HG03175 (cell line): Measurements from ENCODE around the gene NOL11.
"Not testable (repeated sequence)": the region's sequence is repeated elsewhere in the genome, so short reads cannot be mapped to it uniquely, and the experiment has no call there.

Experiments used
- ATAC-seq: cut with Tn5 transposase; IDR thresholded peaks from one replicate; pipeline ENCODE4 v1.9.1; 2021; ENCODE audit warnings: mild to moderate bottlenecking, moderate library complexity; ENCODE audit not compliant: unreplicated experiment

The NOL11 gene

DNA sequence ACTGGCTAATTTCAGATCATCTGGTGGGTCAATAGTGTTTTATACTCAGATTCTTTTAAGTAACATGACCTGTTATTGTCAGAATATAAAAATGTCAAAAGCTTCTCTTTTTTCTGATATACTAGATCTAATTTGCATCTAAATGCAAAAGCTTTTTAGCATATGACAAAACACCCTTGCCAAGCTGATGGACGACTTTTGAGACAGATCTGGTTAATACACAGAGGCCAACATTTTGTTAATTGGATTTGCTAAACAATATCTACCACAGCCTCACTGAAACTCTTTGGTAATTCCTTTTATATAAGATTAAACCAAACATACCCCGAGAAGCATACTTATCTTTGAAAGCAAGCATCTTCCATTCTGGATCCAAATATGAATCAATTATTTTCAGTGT, 10.3 kb upstream of the NOL11 start:
- ATAC-seq, result no peak

DNA sequence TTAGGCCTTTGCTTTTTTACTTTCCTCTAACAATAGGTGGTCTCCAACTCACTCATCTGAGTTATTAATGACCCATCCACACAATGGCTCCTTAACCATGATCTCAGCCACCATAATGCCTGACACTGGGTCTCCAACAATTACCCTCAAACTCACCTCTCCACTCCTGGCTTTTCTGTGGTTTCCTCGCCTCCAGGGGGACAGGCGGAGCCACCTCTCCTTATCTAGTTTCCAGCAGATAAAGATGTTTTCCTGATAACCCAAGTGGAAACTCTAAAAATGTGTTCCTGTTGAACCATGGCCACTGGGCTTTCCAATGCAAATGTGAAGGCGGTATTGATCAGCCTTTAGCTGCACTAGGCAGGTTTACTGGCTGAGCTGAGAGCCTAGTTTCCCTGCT, 9.4 kb upstream of the NOL11 start:
- no peak for ATAC-seq

DNA sequence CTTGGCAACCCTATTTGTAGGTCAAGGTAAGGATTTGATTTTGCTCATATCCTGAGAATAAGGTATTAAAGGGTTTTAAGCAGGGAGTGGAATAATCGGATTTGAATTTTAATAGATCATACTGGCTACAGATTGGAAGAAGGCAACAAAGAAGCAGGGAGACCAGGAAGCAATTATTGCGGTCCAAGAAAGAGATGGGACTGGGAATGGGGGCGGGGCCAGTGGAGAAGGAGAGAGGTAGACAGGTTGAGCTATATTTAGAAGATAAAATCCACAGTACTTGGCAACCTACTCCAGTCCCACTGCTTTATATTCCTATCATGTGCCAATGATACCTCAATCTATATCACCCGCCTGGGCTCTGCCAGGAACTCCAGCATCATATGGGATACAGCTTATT, 5.8 kb upstream of the NOL11 start:
- ATAC-seq, result no peak

DNA sequence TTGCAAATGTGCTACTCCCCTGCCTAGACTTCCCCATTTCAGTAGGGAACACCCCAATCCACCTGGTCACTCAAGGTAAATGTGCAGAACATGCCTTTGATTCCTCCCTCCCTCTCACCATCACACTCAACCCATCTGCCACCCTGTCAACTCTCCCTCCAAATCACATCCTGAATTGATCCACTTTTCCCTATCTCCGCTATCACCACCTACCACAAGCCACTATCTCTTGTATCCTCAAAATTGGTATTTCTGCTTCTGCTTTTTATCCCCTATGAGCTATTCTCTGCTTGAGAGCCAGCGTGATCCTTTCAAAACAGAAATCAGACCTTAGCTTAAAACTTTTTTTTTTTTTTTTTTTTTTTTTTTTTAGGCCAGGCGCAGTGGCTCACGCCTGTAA, 5.4 kb upstream of the NOL11 start:
- ATAC-seq, result no peak

DNA sequence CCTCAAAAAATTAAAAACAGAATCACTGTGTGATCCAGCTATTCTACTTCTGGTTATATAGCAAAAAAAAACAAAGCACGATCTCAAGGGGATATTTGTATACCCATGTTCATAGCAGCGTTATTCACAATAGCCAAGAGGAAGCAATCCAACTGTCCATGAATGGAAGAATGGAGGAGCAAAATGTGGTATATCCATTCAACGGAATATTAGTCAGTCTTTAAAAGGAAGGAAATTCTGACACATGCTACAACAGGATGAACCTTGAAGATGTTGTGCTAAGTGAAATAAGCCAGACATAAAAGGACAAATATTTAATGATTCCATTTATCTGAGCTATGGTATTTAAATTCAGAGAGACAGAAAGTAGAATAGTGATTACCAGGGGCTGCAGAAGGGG, 4.6 kb upstream of the NOL11 start:
- ATAC-seq, result no peak

DNA sequence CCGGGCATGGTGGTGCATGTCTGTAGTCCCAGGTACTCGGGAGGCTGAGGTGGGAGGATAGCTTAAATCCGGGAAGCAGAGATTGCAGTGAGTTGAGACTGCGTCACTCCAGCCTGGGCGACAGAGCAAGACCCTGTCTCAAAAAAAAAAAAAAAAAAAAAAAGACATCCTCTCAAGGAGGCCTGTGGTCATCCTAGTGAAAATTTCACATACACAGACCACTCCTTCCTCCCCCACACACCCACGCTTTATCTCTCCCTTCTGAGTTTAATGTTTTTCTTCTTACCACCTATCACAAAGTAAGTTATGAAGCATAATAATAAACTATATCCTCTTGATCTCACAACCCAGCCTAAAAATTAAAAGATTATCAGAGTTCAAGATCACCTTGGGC, 1.3 kb upstream of the NOL11 start:
- no peak for ATAC-seq

DNA sequence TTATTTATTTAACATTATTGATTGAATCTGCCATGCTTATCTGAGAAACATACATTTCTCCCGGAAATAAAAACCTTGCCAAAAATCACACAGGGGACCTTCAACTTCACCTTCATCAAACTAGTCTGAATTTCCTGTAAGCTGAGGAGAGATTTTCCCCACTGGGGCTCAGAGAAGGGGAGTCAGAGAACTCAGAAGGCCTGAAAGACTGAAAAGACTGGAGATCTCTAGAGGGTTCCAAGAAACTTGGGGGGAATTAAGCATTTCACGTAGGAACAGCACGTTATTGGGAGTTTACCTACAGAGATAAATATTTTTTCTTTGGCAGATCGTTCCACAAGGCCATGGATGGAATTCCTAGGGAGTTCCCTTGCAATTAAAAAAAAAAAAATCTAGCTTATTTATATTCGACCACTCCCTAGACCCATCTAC, 528 bp upstream of the NOL11 start:
- ATAC-seq, result no peak

DNA sequence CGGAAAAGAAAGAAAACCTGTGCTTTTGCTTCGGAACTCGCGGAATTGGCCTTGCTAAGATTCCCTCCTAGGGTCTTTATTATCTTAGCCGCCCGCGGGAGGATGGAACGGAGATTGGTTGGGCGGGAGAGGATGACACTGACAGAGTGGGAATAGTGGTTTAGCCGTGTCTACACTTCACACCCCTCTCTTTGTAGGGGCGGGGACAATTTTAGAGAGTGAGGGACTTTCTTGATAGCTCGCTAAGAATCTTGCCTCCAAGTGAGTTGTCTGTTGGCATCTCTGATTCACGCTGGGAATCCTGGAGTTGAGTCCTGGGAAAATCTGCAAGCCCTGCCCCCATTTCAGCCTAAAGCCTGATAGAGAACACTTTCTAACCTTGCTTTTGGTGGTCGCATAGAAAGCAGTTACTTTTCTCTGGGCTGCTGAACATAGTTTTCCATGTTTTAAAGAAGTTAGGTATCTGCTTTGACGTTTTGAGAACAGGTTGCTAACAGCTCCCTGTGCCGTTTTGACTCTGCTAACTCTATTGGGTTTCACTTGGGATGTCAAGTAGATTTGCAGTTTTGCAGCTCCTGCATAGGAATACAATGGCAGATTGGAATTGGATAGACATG, 697 bp downstream of the NOL11 start:
- peak; percentile 14 for ATAC-seq

DNA sequence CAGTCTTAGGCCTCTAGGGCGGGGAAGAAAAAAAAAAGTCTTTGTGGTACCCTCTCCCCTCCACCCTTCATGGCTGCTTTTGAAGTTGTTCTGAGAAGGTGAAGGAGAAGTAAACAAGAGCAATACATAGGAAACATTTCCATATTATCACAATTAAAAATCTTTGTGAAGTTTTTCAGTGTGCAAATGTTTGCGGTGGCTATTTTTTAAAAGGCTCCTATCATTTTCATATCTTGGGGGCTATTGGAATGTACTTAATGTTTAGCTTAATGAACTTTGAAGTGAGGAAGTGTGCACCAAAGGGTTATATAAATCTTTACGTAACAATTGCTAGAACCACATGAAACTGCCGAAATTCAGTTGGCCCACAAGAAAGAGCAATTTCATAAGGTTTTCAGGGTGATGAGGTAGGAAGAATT, 7.6 kb downstream of the NOL11 start:
- ATAC-seq, result no peak

DNA sequence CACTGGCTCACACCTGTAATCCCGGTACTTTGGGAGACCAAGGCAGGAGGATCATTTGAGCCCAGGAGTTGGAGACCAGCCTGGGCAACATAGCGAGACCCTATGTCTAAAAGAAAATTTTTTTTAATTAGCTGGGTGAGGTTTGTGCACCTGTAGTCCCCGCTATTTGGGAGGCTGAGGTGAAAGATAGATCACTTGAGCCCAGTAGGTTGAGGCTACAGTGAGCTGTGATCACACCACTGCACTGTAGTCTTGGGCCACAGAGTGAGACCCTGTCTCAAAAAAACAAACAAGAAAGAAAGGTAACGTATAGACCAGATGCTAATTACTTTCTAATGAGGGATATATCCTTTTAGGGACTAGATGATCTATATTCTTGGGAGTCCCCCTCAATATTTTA, 8.1 kb downstream of the NOL11 start:
- no peak for ATAC-seq

DNA sequence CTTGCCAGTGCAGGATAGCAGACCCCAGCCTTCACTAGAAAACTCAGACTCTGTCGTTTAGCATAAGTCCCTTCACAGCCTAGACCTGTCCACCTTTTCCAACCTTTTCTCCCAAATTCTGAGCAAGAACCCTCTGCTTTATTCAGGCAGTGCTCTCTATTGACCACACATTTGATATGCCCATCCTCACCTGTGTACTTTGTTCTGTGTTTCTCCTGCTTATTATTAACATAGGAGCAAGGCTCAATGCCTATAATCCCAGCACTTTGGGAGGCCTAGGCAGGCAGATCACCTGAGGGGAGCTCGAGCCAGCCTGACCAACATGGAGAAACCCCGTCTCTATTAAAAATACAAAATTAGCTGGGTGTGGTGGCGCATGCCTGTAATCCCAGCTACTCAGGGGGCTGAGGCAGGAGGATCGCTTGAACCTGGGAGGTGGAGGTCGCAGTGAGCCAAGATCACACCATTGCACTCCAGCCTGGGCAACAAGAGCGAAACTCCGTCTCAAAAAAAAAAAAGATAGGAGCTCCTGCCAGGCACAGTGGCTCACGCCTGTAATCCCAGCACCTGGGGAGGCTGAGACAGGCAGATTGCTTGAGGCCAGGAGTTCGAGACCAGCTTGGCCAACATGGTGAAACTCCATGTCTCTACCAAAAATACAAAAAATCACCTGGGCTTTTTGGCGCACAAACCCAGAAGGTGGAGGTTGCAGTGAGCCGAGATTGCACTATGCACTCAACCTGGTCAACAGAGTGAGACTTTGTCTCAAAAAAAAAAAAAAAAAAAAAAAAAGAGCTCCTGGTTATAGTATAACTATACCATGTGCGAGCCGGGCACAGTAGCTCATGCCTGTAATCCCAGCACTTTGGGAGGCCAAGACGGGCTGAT, 9.7 kb downstream of the NOL11 start:
- not testable (repeated sequence) for ATAC-seq

DNA sequence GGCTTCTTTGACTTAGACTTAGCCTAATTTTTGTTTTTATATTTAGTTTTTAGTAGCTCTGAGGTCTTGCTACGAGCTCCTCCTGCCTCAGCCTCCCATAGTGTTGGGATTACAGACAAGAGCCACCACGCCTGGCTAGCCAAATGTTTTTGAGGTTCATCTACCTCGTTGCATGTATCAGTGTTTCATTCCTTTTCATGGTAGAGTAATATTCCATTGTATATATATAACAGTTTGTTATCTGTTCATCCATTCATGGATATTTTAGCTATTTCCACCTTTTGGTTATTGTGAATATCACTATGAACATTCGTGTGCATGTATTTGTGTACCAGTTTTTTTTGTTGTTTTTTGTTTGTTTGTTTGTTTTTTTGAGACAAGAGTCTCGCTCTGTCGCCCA, 12.2 kb downstream of the NOL11 start:
- no peak for ATAC-seq

DNA sequence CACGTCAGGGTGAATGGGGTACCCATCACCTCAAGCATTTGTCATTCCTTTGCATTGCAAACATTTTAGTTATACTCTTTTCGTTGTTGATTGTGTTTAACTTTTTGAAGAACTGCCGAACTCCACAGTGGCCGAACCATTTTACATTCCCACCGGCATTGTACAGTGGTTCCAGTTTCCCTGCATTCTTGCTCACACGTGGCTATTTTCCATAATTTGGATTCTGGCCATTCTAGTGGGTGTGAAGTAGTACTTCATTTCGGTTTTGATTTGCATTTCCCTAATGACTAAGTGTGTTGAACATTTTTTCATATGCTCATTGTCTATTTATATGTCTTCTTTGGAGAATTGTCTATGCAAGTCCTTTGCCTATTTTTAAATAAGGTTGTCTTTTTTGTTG, 13.0 kb downstream of the NOL11 start:
- ATAC-seq, result no peak

DNA sequence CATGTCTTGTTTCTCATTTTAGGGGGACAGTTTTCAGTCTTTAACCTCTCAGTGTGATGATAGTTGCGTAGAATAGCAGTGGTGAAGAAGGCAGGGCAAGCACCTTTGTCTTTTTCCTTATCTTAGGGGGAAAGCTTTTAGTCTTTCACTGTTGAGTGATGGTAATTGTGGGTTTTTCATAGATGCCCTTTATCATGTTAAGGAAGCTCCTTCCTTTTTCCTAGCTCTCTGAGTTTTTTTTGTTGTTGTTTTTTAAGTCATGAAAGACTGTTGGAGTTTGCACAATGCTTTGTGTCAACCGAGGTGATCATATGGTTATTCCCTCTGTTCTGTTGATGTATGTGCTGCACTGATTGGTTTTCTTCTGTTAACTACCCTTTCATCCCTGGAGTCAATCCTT, 15.7 kb downstream of the NOL11 start:
- ATAC-seq, result no peak

DNA sequence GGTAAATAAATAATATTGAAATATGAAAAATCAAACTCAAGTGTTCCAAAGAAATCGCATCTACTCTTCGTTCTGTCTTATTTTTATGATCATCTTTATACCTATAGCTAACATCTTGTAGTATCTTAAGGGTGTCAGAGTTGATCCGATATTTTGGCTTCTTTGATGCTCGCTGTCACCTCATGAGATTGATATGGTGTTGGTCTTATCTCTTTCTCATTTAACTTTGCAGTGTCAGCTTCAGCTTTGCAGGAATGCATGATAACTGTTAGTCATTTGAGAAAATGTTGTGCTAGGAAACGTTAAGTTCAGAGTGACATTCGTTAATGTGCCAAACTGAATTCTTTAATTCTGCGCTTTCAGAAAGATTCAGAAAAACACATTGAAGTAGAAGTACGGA, 19.4 kb downstream of the NOL11 start:
- ATAC-seq, result no peak

DNA sequence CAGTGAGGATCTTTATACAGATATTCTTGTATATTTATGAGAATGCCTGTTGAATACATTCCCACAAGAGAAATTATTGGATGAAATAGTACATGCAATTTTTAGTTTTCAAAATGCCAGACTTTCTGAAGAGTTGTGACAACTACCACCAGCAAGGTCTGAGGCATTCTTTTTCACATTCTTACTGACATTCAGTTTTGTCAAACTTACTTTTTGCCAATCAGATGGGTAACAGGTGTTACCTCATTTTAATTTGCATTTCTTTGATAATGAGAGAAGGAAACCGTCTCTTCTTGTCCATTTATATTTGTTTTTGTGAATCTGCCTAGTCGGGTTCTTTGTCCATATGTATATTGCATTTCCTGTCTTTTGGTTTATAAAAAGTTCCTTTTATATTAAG, 24.3 kb downstream of the NOL11 start:
- ATAC-seq, result no peak

DNA sequence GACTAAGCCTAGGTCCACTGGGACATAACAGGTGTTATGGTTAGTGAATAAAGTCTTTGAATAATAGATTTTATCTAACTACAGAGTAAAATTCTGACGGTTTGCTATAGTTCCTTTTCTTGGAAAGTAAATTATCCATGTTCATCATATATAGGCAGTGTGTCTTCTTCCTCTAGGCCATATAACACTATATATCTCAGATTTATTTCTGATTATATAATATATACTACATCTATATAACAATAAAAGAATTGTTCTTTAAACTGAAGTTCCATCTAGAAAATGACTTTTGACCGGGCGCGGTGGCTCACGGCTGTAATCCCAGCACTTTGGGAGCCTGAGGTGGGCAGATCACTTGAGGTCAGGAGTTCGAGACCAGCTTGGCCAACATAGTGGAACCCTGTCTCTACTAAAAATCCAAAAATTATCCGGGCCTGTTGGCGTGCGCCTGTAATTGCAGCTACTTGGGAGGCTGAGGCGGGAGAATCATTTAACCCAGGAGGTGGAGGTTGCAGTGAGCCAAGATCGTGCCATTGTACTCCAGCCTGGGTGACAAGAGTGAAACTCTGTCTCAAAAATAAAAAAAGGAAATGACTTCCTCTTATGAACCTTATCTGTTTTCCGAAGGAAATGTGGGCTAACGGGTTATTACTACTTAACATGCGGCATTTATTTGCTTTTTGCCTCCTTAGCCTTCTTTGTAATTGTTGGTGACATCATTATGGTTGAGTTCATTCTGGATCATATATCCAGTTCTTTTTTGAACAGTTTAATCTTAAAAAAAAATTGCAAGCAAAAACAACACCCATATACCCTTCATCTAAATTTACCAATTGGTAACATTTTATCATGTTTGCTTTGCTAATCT, 29.2 kb downstream of the NOL11 start:
- no peak for ATAC-seq

DNA sequence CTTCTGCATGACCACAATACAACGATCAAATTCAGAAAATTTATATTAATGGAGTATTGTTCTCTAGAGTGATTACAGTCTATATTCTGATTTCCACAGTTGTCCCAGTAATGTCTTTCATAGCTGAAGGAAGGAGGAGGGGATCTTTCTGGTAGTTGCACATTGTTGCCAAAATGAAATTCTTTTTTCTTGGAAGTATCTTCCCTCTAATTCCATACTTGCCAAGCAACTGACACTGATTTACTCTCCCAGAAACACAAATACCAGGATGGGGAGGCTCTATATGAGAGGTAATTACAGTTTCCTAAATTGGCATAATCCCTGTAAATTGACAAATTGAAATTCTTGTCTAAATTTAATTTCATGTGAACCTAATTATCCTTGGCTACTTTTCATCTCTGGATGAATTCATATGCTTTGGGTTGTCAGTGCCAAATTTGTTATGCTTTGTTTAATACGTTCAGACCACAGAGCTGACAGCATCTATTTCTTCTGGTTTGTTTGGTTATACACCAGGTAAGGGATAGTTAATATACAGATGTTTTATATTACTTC, 30.0 kb downstream of the NOL11 start:
- ATAC-seq, result no peak

DNA sequence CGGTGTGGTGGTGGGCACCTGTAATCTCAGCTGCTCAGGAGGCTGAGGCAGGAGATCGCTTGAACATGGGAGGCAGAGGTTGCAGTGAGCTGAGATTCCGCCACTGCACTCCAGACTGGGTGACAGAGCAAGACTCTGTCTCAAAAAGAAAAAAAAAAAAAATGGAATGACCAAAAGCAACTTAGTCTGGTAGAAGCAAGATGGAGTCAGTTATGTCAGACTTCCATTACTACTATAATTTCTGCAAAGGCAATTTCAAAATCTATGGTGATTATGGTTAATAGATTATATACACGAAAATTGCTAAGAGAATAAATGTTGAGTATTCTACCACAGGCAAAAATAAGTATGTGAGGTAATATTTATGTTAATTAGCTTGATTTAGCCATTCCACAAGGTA, 32.3 kb downstream of the NOL11 start:
- ATAC-seq, result no peak

DNA sequence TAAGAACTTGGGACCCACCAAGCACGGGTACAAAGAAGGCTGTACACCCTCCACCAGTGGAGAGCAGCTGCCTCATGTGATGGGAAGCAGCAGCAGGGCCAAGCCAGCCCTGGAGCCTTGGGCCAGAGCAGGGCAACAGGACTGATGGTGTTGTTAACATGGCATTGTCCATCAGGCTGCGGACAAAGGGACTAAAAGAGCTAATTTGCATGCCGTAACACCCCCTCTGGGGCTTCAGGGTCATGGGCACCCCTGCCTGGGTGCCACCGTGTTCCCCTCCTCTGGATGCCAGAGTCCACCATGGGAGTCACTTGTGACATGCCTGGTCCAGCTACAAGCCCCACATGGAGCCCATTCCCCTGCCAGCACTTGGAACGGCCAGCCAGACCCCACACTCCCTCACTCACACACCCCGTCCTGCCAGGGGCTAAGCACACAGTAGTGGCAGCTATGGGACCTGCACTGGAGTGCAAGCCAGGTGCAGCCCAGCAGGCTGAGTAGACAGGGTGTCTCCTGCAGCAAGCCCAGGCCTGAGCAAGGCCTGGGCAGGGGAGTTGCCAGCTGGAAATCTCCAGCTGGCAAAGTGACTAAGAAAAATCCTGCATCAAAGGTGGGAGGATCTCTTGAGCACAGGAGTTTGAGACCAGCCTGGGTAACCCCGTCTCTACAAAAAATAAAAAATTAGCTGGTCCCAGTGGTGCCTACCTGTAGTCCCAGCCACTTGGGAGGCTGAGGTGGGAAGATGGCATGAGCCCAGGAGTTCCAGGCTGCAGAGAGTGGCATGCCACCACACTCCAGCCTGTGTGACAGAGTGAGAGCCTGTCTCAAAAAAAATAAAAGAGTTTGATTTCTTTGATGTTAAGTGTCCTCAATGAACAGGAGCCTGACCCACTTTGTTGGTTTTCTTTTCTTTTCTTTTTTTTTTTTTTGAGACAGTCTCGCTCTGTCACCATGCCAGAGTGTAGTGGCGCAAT, 33.7 kb downstream of the NOL11 start:
- ATAC-seq, result no peak
